Ecto neural progenitor cell (in vitro differentiated cells): ENCODE data around the gene MPRIP.

Source experiments
- DNase-seq: peaks from one replicate; pipeline ENCODE4 v3.0.0-alpha.2; 2018; ENCODE audit warnings: low spot score

Gene MPRIP

GRCh38 chr17:17206913-17207335, 164.7 kb downstream of the MPRIP start:
- DNase-seq = no peak

GRCh38 chr17:17207998-17208397, 165.7 kb downstream of the MPRIP start:
- DNase-seq = no peak

GRCh38 chr17:17213775-17214174, 171.5 kb downstream of the MPRIP start:
- DNase-seq = peak; percentile 47

DNA sequence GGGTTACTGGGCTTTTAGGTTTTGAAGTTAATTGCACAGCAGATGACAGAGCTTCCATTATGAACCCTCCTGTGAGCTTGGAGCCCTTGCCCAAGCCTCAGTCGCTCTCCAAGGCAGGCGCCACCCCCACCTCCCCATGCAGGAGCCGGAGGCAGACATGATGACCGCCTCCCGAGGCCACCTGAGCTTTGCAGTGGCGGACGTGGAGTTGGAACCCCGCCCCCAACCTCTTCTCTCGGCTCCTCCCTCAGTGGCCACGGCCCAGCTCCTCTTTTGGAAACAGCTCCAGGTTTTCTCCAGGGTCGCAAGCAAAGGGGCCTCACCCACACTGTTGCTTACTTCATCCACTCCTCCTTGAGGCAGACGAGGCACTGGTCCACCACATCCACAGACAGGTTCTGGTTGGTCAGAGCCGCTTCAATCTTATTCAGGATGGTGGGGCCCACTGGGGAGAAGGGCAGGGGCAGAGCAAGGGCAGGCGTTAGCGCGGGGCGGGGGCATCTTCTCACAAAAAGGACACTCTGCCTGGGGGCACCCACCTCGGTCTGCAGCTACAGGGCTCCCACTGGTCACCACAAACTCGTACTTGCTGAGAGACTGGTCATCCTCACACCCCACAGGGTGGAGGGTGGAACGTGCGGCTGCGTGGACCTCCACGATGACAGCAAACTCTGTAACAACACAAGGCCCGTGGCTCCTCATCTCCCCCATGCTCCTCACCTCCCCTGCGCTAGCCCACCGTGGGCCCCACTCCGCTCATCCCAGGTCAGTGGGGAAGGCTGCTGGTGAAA, 172.6 kb downstream of the MPRIP start:
- DNase-seq = no peak

- no peak for DNase-seq
These were observed 173.3 kb downstream of the MPRIP start for GRCh38 chr17:17215575-17215974.

DNA sequence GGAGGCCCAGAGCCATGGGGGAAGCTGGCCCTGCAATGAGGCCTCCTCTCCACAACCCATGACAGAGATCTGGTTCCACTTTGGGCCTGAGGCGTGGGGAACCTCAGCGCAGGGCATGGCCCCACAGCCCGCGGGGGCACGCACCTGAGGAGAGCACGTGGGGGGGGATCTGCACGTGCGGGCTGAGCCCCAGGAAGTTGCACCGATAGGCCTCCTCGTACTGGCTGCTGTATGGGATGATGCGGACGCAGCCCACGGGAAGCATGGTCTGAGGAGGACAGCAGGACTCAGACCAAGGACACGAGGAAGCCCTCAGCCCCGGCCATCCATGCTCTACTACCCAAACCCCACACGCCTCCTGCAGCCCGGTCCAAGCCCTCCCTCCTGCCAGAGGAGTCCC, 174.0 kb downstream of the MPRIP start:
- DNase-seq = no peak

DNA sequence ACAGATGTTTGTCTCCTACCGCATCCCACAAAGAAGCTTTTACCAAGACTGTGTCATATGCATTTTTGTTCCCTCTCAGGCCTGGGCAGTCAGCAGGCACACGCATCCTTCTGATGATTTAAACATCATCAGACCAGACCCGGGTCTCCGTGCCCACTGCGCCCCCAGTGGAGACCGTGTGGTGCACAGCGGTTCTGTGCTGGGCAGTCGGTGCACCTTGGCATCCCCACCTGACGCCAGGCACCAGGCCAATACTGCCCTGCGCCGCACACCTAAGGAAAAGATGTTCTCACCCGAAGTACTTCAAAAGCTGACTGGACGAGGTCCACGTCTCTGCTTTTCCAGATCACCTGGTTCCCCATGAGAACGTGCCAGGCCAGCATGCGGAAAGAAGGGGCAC, 174.5 kb downstream of the MPRIP start:
- DNase-seq = no peak

DNA sequence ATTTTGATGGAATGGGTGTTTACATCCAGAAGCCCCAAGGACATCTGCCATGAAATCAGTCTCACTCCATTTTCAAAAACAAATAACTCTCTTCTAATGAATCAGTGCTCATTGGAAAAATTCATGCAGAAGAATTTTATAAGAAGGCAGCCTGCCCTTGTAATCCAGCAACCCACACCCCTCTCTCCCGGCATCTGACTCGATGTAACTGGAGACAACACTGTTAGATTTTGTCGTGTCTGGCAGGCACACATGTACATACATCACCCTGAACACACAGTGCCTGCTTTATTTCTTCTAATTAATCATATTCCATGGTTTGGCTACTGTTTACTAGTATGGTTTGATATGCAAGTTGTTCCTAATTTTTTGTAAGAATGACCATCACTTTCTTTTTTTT, 175.7 kb downstream of the MPRIP start:
- no peak for DNase-seq

- no peak for DNase-seq
These were observed 178.3 kb downstream of the MPRIP start for GRCh38 chr17:17220529-17220928.

DNA sequence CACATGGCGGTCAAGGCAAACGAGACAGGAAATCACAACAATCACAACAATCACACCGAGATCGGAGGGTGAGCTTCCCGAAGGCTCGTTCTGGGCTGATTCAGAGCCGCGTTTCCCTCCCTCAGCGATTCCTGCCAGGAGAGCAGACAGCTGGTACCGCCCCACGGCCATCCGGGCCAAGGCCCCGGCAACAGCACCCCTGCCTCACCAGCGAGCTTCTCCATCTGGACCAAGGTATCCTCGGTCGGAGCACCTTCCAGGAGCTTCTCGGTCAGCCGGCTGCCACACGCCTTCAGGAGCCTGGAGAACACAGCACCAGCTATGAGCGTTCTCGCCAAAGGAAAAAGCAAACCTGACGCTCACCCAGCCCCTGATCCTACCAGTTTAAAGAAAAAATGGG, 179.1 kb downstream of the MPRIP start:
- DNase-seq = no peak

- no peak for DNase-seq
These were observed 181.5 kb downstream of the MPRIP start for GRCh38 chr17:17223736-17224135.

DNA sequence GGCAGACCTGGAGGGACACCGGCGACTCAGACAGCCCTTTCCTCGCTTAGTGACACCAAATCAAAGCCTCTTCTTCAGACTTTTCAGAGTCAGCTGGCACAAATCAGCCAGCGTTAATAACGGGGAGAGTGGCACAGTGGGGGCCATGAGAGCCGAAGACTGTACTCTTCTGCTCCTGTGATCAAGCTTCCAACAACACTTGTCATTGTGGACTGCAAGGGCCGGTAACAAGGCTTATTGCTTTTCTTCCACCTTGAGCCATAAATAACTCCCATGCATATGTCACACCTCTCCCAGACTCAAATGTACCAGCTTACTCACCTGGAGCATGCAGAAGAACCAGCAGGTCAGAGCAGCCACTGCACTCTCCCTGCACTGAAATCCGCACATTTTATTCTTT, 181.9 kb downstream of the MPRIP start:
- no peak for DNase-seq

DNA sequence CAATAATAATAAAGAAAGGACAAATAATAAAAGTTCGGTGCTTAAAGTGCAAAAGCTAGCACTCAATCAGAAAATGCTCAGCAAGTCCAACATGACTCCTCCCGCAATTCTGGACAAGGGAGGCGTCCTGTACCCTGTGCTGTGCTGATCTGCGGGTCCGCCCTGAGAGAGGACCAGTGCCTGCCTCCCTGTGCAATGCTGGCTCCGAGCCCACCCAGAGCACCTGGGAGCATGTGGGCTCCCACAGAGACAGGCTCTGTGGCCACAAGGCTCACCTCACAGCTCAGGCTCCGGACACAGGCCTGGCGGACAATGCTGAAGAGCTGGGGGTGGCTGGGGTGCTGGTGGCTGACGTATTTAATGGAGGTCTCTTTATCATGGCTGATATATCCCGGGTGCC, 183.6 kb downstream of the MPRIP start:
- no peak for DNase-seq

GRCh38 chr17:17226451-17227265, 184.4 kb downstream of the MPRIP start:
- DNase-seq = no peak

- no peak for DNase-seq
These were observed 185.6 kb downstream of the MPRIP start for GRCh38 chr17:17227608-17228520.

- DNase-seq = no peak
These were observed 186.4 kb downstream of the MPRIP start for GRCh38 chr17:17228521-17229279.

- no peak for DNase-seq
These were observed 187.4 kb downstream of the MPRIP start for GRCh38 chr17:17229416-17230384.

DNA sequence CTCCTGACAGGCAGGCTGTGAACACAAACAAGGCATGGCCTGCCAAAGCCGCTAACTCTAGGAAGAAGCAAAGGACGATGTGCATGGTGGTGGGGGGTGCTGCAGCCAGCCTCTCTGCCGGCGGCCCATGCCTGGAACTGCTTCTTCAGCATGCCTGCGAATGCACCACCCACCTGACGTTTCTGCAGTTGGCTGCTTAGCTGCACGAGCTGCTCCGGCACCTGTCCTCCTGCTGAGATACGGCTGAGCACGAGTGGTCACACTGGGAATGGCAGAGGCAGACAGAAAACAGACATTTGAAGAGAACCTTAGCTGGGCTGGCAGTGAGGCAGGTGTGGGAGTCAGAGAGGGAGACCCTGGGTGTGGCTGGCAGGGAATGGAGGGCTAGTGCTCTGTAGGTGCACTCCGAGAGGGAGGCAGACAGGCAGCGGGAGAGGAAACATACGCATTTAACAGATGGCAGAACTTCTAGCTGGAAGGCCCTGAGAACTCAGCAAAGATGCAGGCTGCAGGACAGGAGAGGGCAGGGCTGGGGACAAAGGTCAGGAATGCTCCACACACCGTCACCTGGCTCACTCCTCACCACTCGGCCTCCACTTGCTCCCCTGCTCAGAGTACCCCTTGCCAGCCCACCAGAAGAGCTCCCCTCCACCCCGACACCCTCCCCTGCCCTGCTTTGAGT, 189.5 kb downstream of the MPRIP start:
- DNase-seq = no peak

- DNase-seq = no peak
These were observed 190.0 kb downstream of the MPRIP start for GRCh38 chr17:17232303-17232621.
